Activated CD8-positive, alpha-beta T cell treated with anti-CD3 and anti-CD28 coated beads, Interleukin-2, amount 10 ng/mL, durations not matched to agents 7 days and 5 days (primary cell): ENCODE measurements around the gene ZNF180. TPM values are rescaled to one million over a fixed set of nuclear protein-coding genes. Genes with fewer than 3 reads are reported as not detected.

Source experiments
- total RNA-seq, 2 experiments: library from RNA; stranded (reverse); gene quantifications; one replicate each; pipeline ENCODE4 v1.2.3, GENCODE V29; 2021

The ZNF180 gene
- total RNA-seq, 2 experiments from 2014 or later = 12.1 to 12.5 TPM

Other genes starting within 250 kb of the ZNF180 start
- 1 to 10 TPM in 1 of 2 experiments, under 1 TPM in 1; 0.73 to 1.0 TPM for gene ZNF233, start 240.6 kb downstream of the ZNF180 start, total RNA-seq
- gene ZNF235, start 195.5 kb downstream of the ZNF180 start, total RNA-seq = 1 to 10 TPM; 5.5 to 5.6 TPM
- not detected for gene ZNF112, start 143.8 kb downstream of the ZNF180 start, total RNA-seq
- 1 to 10 TPM; 1.2 to 1.7 TPM for gene ZNF285, start 98.9 kb downstream of the ZNF180 start, total RNA-seq
- gene ZNF229, start 52.0 kb downstream of the ZNF180 start, total RNA-seq = 1 to 10 TPM; 2.2 TPM
- not detected for gene CEACAM20, start 29.2 kb upstream of the ZNF180 start, total RNA-seq
- not detected for gene IGSF23, start 113.0 kb upstream of the ZNF180 start, total RNA-seq
- 1 to 10 TPM; 4.6 to 5.2 TPM for gene PVR, start 143.4 kb upstream of the ZNF180 start, total RNA-seq
- under 1 TPM; 0.23 to 0.34 TPM for gene CEACAM19, start 171.0 kb upstream of the ZNF180 start, total RNA-seq
- not detected for gene CEACAM16, start 198.6 kb upstream of the ZNF180 start, total RNA-seq
- 10 to 100 TPM; 22.4 to 25.1 TPM for gene BCL3, start 248.2 kb upstream of the ZNF180 start, total RNA-seq